Amygdala (tissue), 56 donors: ENCODE data around the gene EOMES.
A peak's percentile ranks its signal among the peaks of the same experiment; 100 is the strongest.

Experiments used
- DNase-seq, 56 donors: peaks; one replicate each; lab custom pipeline; 2025; lab: John Stamatoyannopoulos, UW

The EOMES gene

DNA sequence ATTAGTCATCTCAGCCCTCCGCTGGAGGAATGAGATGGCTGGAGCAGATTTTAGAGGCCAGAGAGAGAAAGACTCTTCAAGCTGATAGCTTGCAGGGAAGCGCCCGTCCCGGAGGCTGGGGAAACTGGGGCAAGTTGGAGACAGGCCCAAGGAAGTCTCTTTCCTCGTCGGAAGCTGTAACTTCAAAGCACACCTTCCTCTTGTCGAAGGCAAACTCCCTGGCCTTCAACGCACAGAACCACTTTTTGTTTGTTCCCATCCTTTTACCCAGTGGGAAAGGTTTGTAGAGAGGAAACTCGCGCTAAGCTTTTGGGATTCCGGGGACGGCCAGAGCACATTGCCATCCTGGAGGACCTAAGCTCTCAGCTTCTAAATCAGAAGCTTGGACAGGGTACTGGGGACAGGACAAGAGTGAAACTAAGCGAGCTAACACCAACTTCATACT, 900 bp upstream of the EOMES start:
- no peak for DNase-seq

DNA sequence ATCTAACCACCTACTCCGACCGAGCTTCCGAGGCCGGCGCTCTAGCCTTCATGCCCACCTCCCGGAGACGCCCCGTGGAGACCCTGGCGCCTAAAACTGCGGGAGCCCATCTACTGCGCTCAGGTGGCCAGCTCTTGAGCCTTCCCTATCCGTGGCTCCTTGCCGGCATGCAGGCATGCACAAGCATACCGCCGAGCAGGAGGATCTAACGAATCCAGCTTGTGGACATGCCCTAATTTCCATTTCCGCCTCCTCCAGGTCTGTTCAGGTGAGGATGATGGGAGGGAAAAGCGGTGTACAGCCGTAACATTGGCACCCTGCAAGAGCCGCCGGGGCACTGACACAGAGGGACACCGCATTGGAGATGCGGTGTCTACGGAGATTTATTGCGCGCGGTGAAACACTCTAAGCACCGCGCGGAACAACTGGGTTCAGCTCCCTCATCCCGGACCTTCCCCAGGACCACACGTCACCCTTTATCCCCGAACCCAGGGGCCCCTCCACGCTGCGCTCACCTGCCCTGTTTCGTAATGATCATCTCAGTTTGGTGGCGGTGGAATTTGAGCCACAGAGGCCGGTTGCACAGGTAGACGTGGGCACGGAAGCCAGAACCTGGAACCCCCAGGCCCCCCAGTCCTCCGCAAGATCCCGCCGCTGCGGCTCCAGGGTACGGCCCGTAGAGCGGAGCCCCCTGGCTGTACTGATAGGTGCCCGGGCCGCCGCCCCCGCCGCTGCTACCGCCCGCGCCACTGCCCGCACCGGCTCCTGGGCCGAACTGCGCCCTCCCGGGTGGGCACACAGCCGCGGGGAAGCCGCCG, 1.0 kb downstream of the EOMES start:
- no peak for DNase-seq

DNA sequence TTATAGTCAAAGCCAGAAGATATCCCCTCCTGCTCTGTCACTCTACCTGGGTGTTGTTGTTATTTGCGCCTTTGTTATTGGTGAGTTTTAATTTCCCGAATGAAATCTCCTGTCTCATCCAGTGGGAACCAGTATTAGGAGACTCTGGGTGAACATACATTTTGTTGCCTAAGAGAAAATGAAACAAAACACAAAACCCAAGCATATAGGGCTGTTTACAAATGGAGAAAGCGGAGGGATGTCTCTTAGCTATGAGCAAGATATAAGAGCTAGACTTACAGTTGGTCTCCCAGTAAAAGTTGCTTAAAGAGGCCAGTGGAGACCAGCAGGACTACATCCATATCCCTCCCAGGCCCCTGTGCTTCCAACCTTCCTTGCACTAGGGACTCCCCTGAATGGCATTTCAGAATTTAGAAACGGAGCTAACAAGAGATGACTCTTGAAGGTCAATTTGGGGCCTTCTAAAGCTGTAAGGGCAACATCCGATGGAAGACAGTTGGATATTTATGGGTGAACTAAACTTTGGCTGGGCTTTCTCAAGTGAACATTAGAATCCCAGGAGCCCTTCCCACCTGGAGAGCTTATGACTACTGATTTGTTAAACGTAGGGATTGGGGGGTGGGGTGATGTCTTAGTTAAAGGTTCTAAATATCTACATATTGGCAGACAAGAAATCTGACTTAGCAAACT, 2.7 kb downstream of the EOMES start:
- DNase-seq: no peak

DNA sequence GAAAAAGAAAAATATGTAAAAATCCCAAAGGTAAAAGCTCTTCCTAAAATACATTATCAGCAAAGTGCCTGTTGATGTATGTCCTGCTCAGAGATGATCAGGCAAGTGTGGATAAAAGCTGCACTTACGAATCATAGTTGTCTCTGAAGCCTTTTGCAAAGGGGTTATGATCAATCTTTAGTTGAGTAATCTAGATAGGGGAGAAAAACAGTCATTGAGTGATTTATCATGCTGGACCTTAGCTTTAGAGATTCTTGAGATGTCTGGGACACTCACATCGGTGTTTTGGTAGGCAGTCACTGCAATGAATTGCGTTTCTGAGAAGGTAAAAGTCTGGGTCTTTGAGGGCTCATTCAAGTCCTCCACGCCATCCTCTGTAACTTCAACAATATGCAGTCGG, 3.7 kb downstream of the EOMES start:
- no peak for DNase-seq

DNA sequence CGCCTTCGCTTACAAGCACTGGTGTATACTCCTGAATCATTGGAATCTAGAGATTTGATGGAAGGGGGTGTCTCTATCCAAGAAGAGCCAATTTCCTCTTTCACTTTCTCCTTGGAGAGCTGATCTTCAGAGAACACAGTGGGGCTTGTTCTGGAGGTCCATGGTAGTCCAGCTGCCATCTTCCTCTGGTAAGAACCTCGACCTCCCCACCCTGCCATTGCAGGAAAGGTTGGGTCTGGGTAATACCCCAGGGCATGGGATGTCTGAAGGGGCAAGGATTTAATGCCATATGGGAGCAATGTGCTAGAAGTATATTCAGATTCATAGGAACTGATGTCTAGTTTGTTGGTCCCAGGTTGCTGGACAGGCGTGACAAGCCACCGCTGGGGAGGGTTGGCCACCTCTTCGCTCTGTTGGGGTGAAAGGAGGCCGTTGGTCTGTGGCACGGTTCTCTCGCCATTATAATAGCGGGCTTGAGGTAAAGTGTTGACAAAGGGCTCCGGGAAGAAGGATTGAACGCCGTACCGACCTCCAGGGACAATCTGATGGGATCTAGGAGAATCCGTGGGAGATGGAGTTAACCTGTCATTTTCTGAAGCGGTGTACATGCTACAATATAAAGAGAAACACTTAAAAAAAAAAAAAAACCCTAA, 4.8 kb downstream of the EOMES start:
- DNase-seq: no peak

DNA sequence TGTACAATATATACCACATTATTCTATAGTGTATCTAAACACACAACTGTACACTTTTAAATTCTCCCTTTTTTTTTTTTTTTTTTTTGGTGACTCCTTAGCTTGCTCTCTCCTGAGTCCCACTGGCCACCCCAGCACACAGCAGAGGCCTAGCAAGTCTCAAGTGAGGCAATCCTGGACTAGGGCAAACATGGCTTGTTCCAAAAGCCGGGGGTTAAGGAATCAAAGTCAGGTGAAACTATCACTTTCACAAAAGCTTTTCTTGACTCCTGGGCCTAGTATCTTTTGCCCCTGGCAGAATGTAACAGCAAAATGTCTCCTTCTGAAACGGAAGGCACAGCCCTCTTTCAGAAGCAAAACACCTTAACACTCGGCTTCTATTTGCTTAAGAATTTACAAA, 5.8 kb downstream of the EOMES start:
- DNase-seq: no peak

DNA sequence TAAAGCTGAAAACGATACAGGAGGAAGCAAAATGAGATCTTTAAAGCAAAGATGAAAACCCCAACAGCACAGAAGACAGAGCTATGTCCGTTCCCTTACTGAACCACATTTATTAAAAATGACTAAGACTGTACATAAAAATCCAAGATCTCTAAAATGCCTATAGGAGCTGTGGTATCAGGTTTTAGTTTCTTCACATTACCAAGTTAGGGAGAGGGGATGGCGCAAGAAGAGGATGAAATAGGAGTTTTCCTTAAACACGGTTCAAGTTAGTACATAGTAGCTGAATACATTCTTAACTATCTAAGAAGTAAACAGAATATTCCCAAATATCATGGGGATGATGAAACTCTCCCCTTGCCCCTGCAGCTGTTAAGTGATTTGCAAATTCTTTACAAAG, 6.3 kb downstream of the EOMES start:
- no peak for DNase-seq

DNA sequence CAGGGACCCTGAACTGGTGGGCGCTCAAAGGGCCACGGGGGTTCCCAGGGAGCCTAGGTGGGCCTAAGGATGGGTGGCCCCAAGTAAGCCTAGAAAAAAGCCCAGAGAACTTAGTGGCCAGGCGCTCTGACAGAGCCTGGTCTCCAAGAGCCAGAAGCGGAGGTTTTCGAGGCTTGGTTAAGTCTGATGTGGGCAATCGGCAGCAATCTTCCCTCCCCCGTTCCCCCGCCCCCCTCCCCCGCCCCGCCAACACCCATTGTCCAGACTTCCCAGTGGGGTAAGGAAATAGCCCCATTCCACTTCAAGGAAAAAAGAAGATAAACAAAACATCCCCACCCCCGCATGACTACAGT, 6.7 kb downstream of the EOMES start:
- no peak for DNase-seq

DNA sequence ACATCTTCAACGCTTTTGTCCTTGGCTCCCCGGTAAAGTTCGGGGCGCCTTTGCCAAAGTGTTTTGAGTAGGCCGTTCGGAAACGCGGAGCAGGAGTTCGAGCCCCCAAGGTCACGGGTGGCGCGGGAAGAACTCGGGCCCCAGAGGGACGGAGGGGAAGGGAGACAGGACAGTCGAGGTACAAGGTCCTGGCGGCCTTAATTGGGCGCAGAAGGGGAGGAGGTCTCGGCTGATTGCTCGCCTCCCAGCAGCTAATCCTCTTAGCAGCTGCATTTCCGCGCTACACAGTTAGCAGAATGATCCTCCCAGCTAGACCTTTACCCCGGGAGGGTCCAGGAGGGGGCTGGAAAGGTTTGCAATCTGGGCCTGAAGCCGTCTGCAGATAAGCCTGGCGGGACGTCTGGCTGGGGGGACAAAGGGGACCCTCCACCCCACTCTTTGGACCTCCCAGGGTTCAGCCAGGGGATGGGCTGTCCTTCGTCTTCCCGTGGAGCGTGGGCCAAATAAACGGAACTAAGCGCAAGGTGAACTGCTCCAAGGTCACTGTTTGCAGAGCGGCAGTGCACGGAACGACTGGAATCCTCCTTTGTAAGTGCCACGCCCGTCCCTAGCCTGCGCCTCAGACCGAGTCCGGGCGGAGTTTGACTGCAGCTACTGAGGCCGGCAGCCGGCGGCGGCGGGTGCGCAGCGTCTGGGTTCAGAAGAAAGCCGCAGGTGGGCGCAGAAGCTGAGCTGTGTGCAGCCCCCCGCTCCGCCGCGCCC, 7.2 kb downstream of the EOMES start:
- DNase-seq: no peak

DNA sequence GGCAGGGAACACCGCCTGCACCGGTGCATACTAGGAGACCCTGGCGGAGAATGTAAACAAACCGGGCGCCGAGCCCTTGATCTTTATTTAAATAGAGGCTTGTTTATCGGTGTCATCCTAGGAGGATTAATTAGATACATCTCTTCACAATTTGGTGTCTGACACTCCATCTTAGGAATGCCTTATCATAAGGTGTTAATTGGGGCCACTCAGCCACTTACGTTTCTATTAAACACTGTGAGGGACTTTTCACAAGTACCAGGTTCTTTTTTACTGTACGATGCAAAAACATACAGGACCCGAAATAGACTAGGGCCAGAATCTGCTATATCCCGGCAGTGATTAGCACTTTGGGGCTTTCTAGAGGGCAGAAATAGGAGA, 8.0 kb downstream of the EOMES start:
- no peak for DNase-seq

DNA sequence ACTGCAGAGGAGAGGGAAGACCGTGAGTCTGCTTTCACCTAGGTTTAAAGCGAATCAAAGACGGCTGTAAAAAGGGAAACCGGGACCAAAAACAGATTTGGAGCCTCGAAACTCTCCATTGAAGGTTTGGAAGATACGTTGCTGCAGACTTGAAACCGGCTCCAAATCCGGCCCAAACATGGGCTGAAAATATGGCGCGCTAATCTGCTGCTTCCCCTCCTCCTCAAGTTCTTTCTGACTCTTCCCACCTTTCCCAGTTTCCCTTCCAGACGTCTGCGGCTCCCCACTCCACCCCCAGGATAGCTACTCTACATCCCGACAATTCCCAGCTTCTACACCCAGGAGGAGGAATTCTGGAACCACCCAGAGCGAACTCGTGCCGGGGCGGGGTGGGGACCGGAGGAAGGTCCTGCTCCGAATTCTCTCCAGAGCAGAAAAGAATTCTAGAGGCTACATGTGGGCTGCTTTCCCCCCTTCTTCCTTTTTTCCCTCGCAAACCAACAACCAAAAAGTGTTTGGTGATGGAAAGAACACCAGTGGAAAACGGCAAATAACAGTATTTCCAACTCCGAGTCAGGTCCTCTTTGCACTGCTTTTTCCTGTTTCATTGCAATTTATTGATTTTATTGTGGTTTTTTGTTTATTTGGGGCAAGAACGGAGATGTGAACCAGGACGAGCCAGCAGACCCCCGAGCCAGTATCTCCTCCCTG, 8.5 kb downstream of the EOMES start:
- no peak for DNase-seq

DNA sequence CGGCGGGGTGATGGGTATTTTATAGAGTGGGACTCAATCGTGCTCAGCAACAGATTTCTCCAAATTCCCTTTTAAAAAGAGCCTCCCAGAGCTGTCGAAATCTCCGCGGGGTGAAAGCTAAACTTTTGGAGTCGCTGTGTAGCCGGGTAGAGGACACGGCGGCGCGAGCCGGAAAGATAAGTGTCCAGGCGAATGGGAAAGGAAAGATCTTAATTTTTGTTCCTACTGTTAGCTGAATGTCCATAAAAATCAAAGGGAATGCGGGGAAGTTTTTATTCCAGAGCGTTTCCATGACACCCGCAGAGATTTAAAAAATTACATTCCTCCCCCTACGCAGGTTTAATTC, 9.1 kb downstream of the EOMES start:
- DNase-seq: no peak

DNA sequence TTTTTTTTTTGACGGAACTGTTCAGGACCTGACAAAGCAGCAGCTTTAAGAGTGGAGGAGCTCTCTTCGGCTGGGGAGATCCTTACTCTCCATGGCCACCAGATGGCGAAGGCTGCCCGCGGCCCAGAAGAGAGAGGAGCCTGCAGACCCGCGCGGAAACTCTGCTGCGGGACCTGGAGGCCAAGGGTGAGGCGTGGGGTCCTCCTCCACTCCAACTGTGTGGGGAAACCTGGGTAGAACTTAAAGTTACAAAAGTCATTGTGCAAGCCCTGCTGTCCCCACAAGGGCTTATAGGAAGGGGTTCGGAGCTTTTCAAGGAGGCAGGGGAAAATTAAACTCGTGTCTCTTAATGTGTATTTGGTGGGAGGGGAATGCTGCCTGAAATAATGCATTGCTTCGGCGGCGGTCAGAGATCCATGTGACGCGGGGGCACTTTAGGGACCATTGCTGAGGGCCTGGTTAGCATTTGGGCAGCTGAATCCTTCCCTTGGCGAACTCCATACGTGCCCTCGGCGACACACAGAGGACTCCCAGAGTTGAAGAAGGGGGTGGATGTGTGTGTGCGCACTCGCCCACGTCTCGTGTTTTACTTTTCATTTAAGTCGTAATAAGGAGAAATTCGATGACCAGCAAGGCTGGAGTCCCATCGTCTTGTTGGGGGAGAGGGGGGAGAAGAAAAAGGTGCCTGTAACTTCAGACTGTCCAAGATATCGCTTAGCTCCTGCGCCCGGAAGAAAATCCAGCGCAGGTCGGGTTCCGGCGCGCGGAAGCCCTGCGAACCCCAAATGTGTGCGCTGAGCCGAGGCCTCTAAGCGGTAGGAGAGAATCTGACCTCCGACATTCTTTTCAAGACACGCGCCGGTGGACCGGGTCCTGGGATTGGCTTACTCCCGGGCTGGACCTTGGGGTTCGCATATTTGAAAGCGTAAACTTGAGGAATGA, 9.7 kb downstream of the EOMES start:
- peak in 44 of 56 donors; percentile 9 to 73 (median 35) for DNase-seq

DNA sequence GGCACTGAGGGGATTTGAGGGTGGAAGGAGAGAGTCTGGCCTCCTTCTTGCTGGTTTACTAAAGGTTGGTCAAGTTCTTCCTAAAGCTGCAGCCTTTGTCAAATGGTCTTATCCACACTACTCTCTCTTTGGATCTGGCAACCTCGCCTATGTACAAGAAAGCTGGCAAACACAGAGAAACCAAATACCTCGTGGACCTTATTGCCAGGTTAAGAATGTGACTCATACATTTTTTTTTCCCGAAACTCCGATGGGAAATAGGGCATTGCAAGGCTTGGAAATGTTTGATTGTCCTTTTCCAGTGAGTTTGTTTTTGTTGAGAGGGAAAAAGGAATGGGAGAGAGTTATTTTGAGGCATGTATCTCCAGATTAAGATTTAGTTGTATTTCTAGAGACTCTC, 13.9 kb downstream of the EOMES start:
- DNase-seq: no peak

DNA sequence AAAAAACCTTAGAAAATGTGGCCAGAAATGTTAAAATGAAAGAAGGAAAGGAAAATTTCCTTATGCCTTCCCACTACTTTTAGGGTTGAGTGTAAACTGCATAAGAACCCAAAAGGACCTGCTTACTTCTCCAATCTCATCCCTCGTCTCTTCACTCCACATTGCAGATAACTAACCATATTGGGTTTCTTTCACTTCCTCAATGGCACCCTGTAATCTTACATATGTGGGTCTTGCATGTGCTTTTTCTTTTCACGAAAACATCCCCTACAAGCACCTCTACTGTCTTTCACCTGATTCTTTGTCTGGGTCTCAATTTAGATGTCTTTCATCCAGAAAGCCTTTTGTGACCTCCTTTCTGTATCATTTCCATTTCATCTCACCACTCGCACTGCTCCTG, 23.1 kb downstream of the EOMES start:
- no peak for DNase-seq

DNA sequence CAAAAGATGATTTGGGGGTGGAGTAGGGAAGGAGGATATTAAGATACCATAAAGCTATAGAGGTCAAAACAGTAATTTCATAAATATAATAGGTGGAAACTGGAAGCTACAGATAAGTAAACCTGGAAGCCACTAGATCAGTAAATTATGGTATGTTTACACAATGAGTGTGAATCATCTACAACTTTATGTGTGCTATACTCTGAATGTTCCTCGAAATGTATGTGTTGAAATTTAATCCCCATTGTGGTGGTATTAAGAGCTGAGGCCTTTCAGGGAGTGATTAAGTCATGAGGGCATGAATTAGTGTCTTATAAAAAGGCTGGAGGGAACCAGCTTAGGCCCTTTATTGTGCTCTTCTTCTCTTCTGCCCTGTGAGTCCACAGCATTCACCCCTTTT, 25.2 kb downstream of the EOMES start:
- DNase-seq: no peak

DNA sequence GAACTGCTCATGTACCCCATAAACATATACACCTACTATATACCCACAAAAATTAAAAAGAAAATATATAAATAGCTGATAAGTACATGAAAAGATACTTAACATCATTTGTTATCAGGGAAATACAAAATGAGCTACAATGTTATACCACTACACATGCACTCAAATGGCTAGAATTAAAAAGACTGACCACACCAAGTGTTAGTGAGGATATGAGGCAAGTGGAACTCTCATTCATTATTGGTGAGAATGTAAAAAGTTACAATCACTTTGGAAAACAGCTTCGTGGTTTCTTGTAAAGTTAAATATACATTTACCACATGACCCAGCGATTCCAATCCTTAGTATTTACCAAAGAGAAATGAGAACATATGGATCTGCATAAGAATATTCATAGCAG, 26.5 kb downstream of the EOMES start:
- DNase-seq: no peak

DNA sequence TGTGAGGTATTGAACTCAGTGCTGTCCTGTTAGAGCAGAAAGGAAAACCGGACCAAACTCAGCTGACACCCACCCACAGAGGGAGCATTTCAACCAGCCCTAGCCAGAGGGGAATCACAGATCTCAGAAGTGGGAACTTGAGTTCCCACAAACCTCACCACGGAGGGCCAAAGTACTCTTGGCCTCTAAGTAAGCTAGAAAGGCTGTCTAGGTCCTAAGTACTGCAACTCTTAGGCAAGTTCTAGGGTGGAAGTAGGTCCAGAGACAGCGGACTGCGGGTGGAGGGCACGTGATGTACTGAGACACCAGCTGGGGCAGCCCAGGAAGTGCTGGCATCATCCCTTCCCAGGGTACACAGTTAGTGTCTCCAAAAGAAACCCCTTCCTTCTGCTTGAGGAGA, 34.1 kb downstream of the EOMES start:
- no peak for DNase-seq

DNA sequence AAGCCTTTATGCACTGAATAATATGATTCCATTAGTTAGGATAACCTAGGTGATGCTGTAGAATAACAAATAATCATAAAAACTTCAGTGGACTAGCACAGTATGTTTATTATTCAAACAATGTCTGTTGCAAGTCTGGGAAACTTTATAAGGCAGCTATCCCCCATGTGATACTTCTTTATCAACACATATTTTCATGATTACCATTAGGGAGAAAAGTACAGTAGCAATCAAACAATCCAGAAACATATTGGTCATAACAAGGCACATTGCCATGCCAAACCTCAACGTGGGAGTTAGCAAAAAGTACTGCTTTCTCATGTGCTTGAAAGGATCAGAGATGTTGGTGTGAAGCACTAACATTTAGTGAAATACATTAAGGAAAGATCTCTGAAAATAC, 35.5 kb downstream of the EOMES start:
- DNase-seq: no peak
